ENCODE results near the gene ZNF133. TPM values are rescaled to one million over a fixed set of nuclear protein-coding genes. Genes with fewer than 3 reads are reported as not detected.
"Not testable (repeated sequence)": the region's sequence is repeated elsewhere in the genome, so short reads cannot be mapped to it uniquely, and the experiment has no call there.

Gene ZNF133
- total and polyA plus RNA-seq, 2 donors from 2014 or later, result 12.8 to 15.0 TPM

DNA sequence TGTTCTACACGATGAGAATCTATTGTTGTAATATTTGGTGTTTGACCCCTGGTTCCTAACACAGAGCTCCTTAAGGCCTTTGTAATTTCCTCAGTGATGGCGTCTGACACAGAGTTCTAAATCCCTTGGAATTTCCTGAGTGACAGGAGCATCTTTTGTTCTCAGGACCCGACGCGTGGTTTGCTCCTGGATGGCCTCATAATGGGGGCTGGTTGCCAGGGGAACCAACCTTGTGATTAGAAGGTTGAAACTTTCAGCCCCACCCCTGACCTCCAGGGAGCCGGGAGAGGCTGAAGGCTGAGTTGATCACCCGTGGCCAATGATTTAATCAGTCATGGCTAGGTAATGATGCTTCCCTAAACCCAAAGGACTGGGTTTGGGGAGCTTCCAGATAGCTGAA lies 20.5 kb upstream of the ZNF133 start:
- H3K4me3 ChIP-seq (ENCODE audit: low read length in 3 of 3), result no peak overlapping the region
- TF ChIP-seq, protein P1, sequence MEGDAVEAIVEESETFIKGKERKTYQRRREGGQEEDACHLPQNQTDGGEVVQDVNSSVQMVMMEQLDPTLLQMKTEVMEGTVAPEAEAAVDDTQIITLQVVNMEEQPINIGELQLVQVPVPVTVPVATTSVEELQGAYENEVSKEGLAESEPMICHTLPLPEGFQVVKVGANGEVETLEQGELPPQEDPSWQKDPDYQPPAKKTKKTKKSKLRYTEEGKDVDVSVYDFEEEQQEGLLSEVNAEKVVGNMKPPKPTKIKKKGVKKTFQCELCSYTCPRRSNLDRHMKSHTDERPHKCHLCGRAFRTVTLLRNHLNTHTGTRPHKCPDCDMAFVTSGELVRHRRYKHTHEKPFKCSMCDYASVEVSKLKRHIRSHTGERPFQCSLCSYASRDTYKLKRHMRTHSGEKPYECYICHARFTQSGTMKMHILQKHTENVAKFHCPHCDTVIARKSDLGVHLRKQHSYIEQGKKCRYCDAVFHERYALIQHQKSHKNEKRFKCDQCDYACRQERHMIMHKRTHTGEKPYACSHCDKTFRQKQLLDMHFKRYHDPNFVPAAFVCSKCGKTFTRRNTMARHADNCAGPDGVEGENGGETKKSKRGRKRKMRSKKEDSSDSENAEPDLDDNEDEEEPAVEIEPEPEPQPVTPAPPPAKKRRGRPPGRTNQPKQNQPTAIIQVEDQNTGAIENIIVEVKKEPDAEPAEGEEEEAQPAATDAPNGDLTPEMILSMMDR (IDR thresholded peaks at IDR 0.05; ENCODE audit: borderline replicate concordance, extremely low read depth, insufficient read depth), result no peak
- H3K27ac ChIP-seq (ENCODE audit: low read depth in 2 of 2, low read length in 2 of 2), result no peak overlapping the region
- H3K27me3 ChIP-seq (ENCODE audit: control insufficient read depth, insufficient read depth, low read length), result no peaks in the 10 kb centered on the region
- no peaks in the 10 kb centered on the region for H3K4me1 ChIP-seq (ENCODE audit: control insufficient read depth in 2 of 3, insufficient read depth in 2 of 3, low read depth in 1 of 3, low read length in 3 of 3)
- H3K36me3 ChIP-seq (ENCODE audit: control insufficient read depth in 2 of 3, insufficient read depth in 3 of 3, low read length in 3 of 3), result no peaks in the 10 kb centered on the region
- FAIRE-seq (no peak), DNase-seq (peak in 2 of 5 donors; percentile 7 to 22)
- H3K9me3 ChIP-seq (ENCODE audit: control insufficient read depth in 2 of 3, insufficient read depth in 1 of 3, low read length in 3 of 3), result no peaks in the 10 kb centered on the region
- no peak overlapping the region for H3K9ac ChIP-seq (ENCODE audit: low read length in 3 of 3)
- intact Hi-C loops (cut with DNase I), result no loop called here

DNA sequence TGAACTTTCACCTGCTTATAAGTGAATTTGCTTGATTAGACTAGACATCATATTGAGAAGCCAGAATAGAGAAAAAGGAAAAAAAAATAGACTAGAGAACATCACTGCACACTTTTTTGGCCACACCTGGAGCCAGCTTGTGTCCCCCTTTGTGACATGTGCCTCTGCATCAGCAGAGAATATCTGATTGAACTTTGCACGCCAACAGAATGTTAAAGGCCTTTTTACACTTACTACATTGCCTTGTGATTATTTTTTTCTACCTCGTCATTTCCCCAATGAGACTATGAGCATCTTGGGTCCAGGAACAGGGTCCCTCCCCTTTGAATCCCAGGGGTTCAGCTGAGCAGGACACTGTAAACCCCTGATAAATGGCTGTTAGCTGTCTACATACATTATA lies 17.2 kb upstream of the ZNF133 start:
- intact Hi-C loops (cut with DNase I), result no loop called here
- no peak overlapping the region for H3K9ac ChIP-seq (ENCODE audit: low read length in 3 of 3)
- FAIRE-seq (no peak), DNase-seq (no peak)
- TF ChIP-seq, protein P1 (IDR thresholded peaks at IDR 0.05; ENCODE audit: borderline replicate concordance, extremely low read depth, insufficient read depth), result no peak
- H3K27ac ChIP-seq (ENCODE audit: low read depth in 2 of 2, low read length in 2 of 2), result no peak overlapping the region
- H3K4me3 ChIP-seq (ENCODE audit: low read length in 3 of 3), result no peak overlapping the region
- no peaks in the 10 kb centered on the region for H3K27me3 ChIP-seq (ENCODE audit: control insufficient read depth, insufficient read depth, low read length)
- no peaks in the 10 kb centered on the region for H3K36me3 ChIP-seq (ENCODE audit: control insufficient read depth in 2 of 3, insufficient read depth in 3 of 3, low read length in 3 of 3)
- H3K4me1 ChIP-seq (ENCODE audit: control insufficient read depth in 2 of 3, insufficient read depth in 2 of 3, low read depth in 1 of 3, low read length in 3 of 3), result no peaks in the 10 kb centered on the region
- no peaks in the 10 kb centered on the region for H3K9me3 ChIP-seq (ENCODE audit: control insufficient read depth in 2 of 3, insufficient read depth in 1 of 3, low read length in 3 of 3)

DNA sequence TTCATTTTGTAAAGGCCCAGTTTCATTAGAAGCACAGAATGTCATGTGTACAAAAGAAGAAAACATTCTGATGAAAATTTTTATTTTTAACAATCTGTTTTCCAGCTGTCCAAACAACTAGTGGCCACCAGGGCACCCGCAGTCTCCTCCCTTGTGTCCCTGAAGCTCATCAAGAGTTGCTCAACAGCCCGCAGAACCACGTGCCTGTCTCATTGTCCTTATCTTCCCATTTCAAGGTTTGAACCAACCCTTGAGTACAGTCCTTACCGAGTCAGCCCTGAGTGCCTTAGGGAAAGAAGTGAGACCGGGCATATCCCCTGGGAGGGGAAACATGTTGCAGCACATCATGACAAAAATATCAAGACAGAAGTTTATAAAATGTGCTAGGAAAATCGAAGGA lies 15.9 kb upstream of the ZNF133 start:
- Histone ChIP-seq H3K9me3 (ENCODE audit: control insufficient read depth in 2 of 3, insufficient read depth in 1 of 3, low read length in 3 of 3) (no peaks in the 10 kb centered on the region), H3K4me1 (ENCODE audit: control insufficient read depth in 2 of 3, insufficient read depth in 2 of 3, low read depth in 1 of 3, low read length in 3 of 3) (no peaks in the 10 kb centered on the region), H3K27ac (ENCODE audit: low read depth in 2 of 2, low read length in 2 of 2) (no peak overlapping the region), H3K9ac (ENCODE audit: low read length in 3 of 3) (no peak overlapping the region), H3K4me3 (ENCODE audit: low read length in 3 of 3) (no peak overlapping the region), H3K36me3 (ENCODE audit: control insufficient read depth in 2 of 3, insufficient read depth in 3 of 3, low read length in 3 of 3) (no peaks in the 10 kb centered on the region), H3K27me3 (ENCODE audit: control insufficient read depth, insufficient read depth, low read length) (no peaks in the 10 kb centered on the region)
- TF ChIP-seq, protein P1 (IDR thresholded peaks at IDR 0.05; ENCODE audit: borderline replicate concordance, extremely low read depth, insufficient read depth), result no peak
- DNase-seq (peak in 1 of 5 donors; percentile 61), FAIRE-seq (no peak)
- intact Hi-C loops (cut with DNase I), result no loop called here

DNA sequence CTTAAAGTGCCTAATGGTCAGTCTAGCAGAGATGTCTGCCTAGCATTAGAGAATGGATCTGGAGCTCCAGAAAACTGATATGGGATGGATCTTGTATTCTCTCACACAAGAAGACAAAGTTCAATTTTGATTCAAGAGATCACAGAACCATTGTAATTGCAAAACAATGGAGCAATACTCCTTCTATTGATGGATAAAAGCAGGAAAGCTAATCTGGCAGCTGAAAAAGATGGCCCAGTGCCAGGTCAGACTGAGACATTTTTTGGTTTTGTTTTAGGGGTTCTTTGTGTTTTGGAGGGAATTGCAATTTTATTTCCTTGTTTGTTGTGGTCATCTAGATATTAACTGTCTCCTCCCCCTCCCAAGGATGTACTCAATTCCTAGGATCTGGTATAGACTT lies 14.6 kb upstream of the ZNF133 start:
- intact Hi-C loops (cut with DNase I), result no loop called here
- no peak for FAIRE-seq
- H3K36me3 ChIP-seq (ENCODE audit: control insufficient read depth in 2 of 3, insufficient read depth in 3 of 3, low read length in 3 of 3), result no peaks in the 10 kb centered on the region
- no peaks in the 10 kb centered on the region for H3K27me3 ChIP-seq (ENCODE audit: control insufficient read depth, insufficient read depth, low read length)
- no peak overlapping the region for H3K27ac ChIP-seq (ENCODE audit: low read depth in 2 of 2, low read length in 2 of 2)
- no peaks in the 10 kb centered on the region for H3K4me1 ChIP-seq (ENCODE audit: control insufficient read depth in 2 of 3, insufficient read depth in 2 of 3, low read depth in 1 of 3, low read length in 3 of 3)
- TF ChIP-seq, protein P1 (IDR thresholded peaks at IDR 0.05; ENCODE audit: borderline replicate concordance, extremely low read depth, insufficient read depth), result no peak
- DNase-seq, result no peak
- H3K4me3 ChIP-seq (ENCODE audit: low read length in 3 of 3), result no peak overlapping the region
- no peaks in the 10 kb centered on the region for H3K9me3 ChIP-seq (ENCODE audit: control insufficient read depth in 2 of 3, insufficient read depth in 1 of 3, low read length in 3 of 3)
- H3K9ac ChIP-seq (ENCODE audit: low read length in 3 of 3), result no peak overlapping the region

DNA sequence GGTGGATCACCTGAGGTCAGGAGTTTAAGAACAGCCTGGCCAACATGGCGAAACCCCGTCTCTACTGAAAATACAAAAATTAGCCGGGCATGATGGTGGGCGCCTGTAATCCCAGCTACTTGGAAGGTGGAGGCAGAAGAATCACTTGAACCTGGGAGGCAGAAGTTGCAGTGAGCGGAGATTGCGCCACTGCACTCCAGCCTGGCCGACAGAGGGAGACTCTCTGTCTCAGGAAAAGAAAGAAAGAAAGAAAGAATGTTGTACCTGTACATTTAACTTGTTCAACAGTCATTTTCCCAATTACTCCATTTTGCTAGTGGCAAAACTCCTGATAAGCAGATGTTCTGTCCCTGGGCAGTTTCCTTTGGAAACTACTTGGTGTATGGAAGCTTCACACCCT lies 12.4 kb upstream of the ZNF133 start:
- DNase-seq; H3K4me1 ChIP-seq (ENCODE audit: control insufficient read depth in 2 of 3, insufficient read depth in 2 of 3, low read depth in 1 of 3, low read length in 3 of 3); H3K4me3 ChIP-seq (ENCODE audit: low read length in 3 of 3); FAIRE-seq; intact Hi-C loops (cut with DNase I); H3K9me3 ChIP-seq (ENCODE audit: control insufficient read depth in 2 of 3, insufficient read depth in 1 of 3, low read length in 3 of 3); H3K27ac ChIP-seq (ENCODE audit: low read depth in 2 of 2, low read length in 2 of 2); H3K36me3 ChIP-seq (ENCODE audit: control insufficient read depth in 2 of 3, insufficient read depth in 3 of 3, low read length in 3 of 3); H3K9ac ChIP-seq (ENCODE audit: low read length in 3 of 3); H3K27me3 ChIP-seq (ENCODE audit: control insufficient read depth, insufficient read depth, low read length): not testable (repeated sequence)

Data from kidney (tissue), 14 donors.